ENCODE measurements around the gene LTBP1. TPM values are rescaled to one million over a fixed set of nuclear protein-coding genes. Genes with fewer than 3 reads are reported as not detected.

Gene LTBP1
- total RNA-seq, 1 experiment from 2014 or later: 89.4 TPM

DNA sequence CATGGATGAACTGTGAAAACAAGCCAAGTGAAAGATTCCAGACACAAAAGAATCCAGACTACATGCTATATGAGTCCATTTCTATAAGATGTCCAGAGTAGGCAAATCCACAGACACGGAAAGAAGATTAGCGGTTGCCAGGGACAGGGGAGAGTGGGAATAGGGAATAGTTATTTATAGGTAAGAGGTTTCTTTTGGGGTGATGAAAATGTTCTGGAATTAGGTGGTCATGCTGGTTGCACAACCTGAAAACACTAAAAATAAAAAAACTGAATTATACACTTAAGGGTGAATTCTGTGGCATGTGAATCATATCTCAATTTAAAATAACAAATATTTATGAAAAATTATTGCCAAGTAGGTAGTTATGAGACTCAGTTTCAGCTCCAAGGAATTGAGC lies 168.4 kb downstream of the LTBP1 start:
- DNase-seq (ENCODE audit: low read depth): no peak

DNA sequence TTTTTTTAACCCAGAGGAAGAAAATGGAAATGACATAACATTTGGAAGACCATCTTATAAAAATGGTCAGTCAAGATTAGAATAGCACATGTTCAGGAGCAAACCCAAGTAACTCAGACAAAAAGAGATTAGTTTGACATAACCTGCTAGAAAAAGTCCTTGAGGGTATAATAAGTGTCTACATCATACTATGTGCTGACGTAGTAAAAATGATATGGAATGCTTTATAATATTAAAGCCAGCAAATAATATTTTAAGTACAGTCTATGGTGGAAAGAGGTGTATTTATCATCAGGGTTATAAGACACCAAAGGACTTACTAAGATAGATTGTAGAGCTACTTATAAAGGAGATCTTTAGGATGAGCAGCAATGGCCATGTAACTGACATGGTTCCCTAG lies 169.0 kb downstream of the LTBP1 start:
- no peak for DNase-seq (ENCODE audit: low read depth)

GRCh38 chr2:33116799-33117198 lies 170.0 kb downstream of the LTBP1 start:
- no peak for DNase-seq (ENCODE audit: low read depth)

- DNase-seq (ENCODE audit: low read depth): no peak
These were observed 171.9 kb downstream of the LTBP1 start for GRCh38 chr2:33118651-33119050.

GRCh38 chr2:33121416-33121815 lies 174.7 kb downstream of the LTBP1 start:
- no peak for DNase-seq (ENCODE audit: low read depth)

- DNase-seq (ENCODE audit: low read depth): no peak
These were observed 175.2 kb downstream of the LTBP1 start for GRCh38 chr2:33121925-33122324.

- no peak for DNase-seq (ENCODE audit: low read depth)
These were observed 176.0 kb downstream of the LTBP1 start for GRCh38 chr2:33122726-33123125.

- DNase-seq (ENCODE audit: low read depth): no peak
These were observed 176.5 kb downstream of the LTBP1 start for GRCh38 chr2:33123216-33123615.

GRCh38 chr2:33126552-33126951 lies 179.8 kb downstream of the LTBP1 start:
- DNase-seq (ENCODE audit: low read depth): no peak

DNA sequence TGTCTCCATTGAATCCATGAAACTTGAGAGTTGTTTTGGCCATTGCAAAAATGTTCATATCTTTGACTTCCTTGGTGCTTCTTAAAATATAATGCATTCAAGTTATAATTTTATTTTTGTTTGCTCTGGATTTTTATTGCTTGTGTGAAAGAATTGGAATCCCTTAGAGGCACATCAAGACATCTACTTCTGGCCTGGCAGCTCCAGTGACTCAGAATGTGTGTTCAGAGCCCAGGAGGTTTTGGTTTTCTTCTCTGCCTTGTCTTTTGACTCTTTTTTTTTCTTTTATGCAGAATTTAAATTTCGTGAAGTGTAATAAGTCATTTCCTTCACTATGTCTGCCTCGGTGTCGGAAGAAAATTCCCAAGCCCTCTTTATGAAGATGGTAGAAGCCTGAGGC lies 180.2 kb downstream of the LTBP1 start:
- peak; percentile 71 for DNase-seq (ENCODE audit: low read depth)

- DNase-seq (ENCODE audit: low read depth): no peak
These were observed 182.7 kb downstream of the LTBP1 start for GRCh38 chr2:33129263-33130053.

- no peak for DNase-seq (ENCODE audit: low read depth)
These were observed 183.3 kb downstream of the LTBP1 start for GRCh38 chr2:33130054-33130447.

GRCh38 chr2:33130544-33130943 lies 183.8 kb downstream of the LTBP1 start:
- no peak for DNase-seq (ENCODE audit: low read depth)

- DNase-seq (ENCODE audit: low read depth): no peak
These were observed 184.4 kb downstream of the LTBP1 start for GRCh38 chr2:33131111-33131510.

DNA sequence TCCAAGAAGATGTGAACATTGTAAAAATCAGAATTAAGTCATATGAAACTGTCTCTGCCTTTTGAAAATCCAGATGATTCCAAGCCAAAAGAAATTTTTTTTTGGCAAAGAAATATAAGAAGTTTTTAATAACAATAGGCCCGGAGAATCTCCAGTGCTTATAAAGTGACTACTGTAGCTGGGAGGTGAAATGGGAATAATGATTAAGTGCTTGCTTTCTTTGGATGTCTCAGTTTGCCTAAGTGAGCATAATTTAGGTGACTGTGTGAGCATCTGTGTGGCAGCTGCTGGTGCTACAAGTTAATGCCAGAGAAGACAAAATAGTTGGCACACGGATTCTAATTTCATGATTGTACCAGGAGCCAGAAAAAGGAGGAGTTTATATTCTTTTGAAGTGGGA lies 185.0 kb downstream of the LTBP1 start:
- DNase-seq (ENCODE audit: low read depth): peak; percentile 47

GRCh38 chr2:33133454-33133952 lies 186.8 kb downstream of the LTBP1 start:
- DNase-seq (ENCODE audit: low read depth): no peak

DNA sequence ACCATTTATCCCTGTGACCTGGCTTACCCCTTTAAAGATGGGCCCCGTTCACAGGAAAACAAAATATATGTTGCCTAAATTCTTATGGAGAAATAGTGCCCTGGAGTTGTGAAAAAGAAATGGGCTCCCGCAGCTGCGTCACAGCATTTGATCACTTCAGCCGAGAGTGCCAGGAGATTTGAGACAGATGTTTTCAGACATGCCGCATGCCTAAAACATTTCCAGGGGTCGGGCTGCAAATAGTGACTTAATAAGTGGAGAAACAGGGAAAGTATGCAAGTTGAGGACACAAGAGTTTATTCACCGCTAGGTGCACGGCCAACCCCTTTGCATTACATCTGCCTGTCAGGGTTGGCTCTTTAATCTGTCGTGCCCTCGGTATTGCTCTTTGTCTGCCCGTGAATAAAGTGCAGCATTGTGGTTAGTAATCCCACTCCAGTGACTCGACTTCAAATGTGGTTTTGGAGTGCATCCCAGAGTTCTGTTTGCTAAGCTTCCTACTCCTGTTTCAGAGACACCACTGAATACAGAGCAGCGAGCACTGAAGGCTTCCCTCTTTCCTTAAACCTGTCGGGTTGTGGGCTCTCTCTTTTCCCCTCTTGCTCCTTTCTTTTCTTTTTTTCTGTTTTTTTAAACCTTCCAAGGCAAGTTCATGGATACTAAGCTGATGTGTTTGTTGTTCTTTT lies 187.5 kb downstream of the LTBP1 start:
- DNase-seq (ENCODE audit: low read depth): peak; percentile 98

DNA sequence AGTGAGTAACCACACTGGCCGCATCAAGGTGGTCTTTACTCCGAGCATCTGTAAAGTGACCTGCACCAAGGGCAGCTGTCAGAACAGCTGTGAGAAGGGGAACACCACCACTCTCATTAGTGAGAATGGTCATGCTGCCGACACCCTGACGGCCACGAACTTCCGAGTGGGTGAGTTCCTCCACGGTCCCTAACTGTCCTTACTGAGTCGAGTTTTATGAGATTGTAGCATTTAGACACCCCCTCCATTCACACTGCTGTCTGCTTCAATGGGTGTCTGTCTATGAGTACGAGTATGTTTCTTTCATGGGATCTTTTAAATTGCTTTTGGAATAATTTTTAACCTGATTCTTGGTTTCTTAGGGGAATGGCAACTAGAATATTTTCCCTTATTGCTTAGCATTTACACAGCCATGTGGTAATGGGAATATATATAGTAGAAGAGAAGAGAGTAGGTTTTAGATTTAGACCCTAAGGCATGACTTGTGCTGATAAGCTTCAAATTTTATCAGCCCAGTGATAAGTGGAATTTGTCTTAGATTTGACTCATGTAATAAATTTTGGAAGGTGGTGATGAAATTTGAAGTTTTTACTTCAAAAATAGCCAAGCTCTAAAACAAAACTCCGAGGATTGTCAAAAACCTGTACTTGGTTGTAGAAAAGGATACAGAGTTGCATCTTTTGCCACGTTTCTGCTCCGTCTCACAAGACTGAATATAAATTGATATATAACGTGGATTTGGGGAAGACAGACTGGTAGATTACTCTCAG lies 188.2 kb downstream of the LTBP1 start:
- DNase-seq (ENCODE audit: low read depth): peak; percentile 84

DNA sequence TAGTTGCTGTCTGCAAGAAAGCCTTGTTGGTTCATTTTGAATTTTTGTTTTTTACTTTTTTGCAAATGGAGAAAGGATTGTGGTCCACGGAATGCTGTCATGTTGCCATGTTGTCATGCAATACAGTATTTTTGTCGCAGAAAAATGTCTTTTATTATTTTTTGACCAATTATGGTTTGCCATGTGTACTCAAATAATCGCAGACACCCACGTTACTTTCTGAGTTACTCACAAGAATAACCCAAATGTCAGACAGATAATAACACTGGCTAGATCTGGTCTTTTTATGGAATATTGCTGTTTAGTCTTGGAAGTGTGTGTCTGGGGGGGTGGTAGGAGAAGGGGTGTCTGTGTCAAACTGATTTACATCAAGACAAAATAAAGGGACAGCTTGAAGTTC lies 188.9 kb downstream of the LTBP1 start:
- peak; percentile 45 for DNase-seq (ENCODE audit: low read depth)

GRCh38 chr2:33136056-33136455 lies 189.3 kb downstream of the LTBP1 start:
- peak; percentile 26 for DNase-seq (ENCODE audit: low read depth)

DNA sequence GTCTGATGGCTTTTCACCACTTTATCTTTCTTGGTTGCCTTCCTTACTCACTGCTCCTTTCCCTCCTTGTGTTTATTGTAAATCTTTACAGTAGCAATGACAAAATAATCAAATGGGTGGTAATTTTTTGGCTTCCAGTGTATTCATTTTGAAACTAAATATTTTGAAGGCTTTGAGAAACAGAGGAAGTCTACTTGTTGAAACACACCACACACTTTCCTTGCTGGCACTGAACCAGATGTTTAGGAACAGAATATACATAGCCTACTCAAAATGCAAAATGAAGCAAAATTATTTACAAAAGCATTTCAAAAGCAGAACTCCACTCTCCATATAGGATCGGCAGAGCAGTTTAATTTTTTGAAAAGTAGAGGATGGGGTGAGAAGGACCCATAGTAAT lies 189.8 kb downstream of the LTBP1 start:
- no peak for DNase-seq (ENCODE audit: low read depth)

GRCh38 chr2:33137331-33137730 lies 190.6 kb downstream of the LTBP1 start:
- no peak for DNase-seq (ENCODE audit: low read depth)

Measured in LHCN-M2 (cell line).